ENCODE data around the gene TMCO4.

GRCh38 chr1:19690342-19690741 lies 109.4 kb downstream of the TMCO4 start:
- TF ChIP-seq CTCF (IDR thresholded peaks at IDR 0.05) (no peak), POLR2AphosphoS5 (IDR thresholded peaks at IDR 0.05) (no peak)

All from transverse colon (tissue), 4 donors.